H1 (cell line): ENCODE results near the gene TINAGL1. TPM values are rescaled to one million over a fixed set of nuclear protein-coding genes. Genes with fewer than 3 reads are reported as not detected.

Experiments used
- CTCF ChIA-PET: fragments of 300-600 bp; sonication (Branson Sonifier 250); formaldehyde crosslinking; loops from one replicate; lab custom pipeline; 2021; ENCODE audit not compliant: partially characterized antibody; lab: Charles Lee
- POLR2A ChIA-PET: fragments of 300-600 bp; sonication (Branson Sonifier 250); formaldehyde crosslinking; loops from one replicate; lab custom pipeline; 2021; ENCODE audit warnings: inconsistent platforms; ENCODE audit not compliant: partially characterized antibody; lab: Charles Lee
- DNase-seq, 2 experiments: peaks; one replicate each; pipeline versions ENCODE4 v3.0.0 to v3.0.0-alpha.2; 2010 to 2022; ENCODE audit warnings: low spot score in 2 of 2, low read depth in 1 of 2, mixed read lengths in 1 of 2
- FAIRE-seq: peaks from 2 replicates; lab custom pipeline; 2011; peaks lifted over from hg19 to GRCh38; lab: Jason Lieb, UNC
- H2AFZ ChIP-seq: 2 replicates; pipeline ENCODE4 v1.8.1; 2012; ENCODE audit warnings: low read length, inconsistent platforms
- H2AK5ac ChIP-seq: 2 replicates; pipeline ENCODE4 v1.6.1; 2013; ENCODE audit warnings: low read depth, low read length
- H2BK120ac ChIP-seq: replicated peaks from 2 replicates; pipeline ENCODE3; 2013; ENCODE audit warnings: low read depth, low read length, inconsistent platforms
- H2BK12ac ChIP-seq: 2 replicates; pipeline ENCODE4 v1.6.1; 2013; ENCODE audit warnings: low read depth, low read length
- H2BK15ac ChIP-seq: 2 replicates; pipeline ENCODE4 v1.6.1; 2013; ENCODE audit warnings: low read length
- H2BK20ac ChIP-seq: 2 replicates; pipeline ENCODE4 v1.6.1; 2013; ENCODE audit warnings: low read length
- H2BK5ac ChIP-seq: 2 replicates; pipeline ENCODE4 v1.6.1; 2013; ENCODE audit warnings: low read depth, low read length
- H3K14ac ChIP-seq: 2 replicates; pipeline ENCODE4 v1.6.1; 2013; ENCODE audit warnings: inconsistent platforms; ENCODE audit not compliant: insufficient read length
- H3K18ac ChIP-seq: 2 replicates; pipeline ENCODE4 v1.6.1; 2013; ENCODE audit warnings: low read length; ENCODE audit errors: extremely low read depth
- H3K23ac ChIP-seq: 2 replicates; pipeline ENCODE4 v1.6.1; 2013; ENCODE audit warnings: inconsistent platforms; ENCODE audit not compliant: insufficient read length
- H3K23me2 ChIP-seq: 2 replicates; pipeline ENCODE4 v1.6.1; 2013; ENCODE audit warnings: low read depth, low read length
- H3K27ac ChIP-seq: 2 replicates; pipeline ENCODE4 v1.6.1; 2011; ENCODE audit warnings: low read depth, low read length, inconsistent platforms
- H3K27me3 ChIP-seq, 4 experiments: replicated peaks in 1 of 4; 1 replicate in 1 of 4; 2 replicates in 3 of 4; pipeline versions ENCODE4 v1.6.1 to v1.8.1; 2011 to 2013; ENCODE audit warnings: low read length in 3 of 4, mild to moderate bottlenecking in 3 of 4, inconsistent platforms in 2 of 4, mixed read lengths in 2 of 4, moderate library complexity in 1 of 4; ENCODE audit not compliant: control insufficient read depth in 3 of 4, insufficient read depth in 3 of 4; ENCODE audit errors: extremely low read depth in 1 of 4
- H3K36me3 ChIP-seq, 4 experiments: 2 replicates each; pipeline versions ENCODE4 v1.6.1 to v1.8.1; 2011 to 2013; ENCODE audit warnings: mild to moderate bottlenecking in 4 of 4, low read length in 3 of 4, moderate library complexity in 2 of 4, control low read depth in 1 of 4, inconsistent platforms in 1 of 4; ENCODE audit not compliant: insufficient read depth in 4 of 4, control insufficient read depth in 2 of 4
- H3K4ac ChIP-seq: replicated peaks from 2 replicates; pipeline ENCODE3; 2013; ENCODE audit warnings: low read length, low read depth, mixed read lengths, inconsistent platforms; ENCODE audit not compliant: insufficient read length
- H3K4me1 ChIP-seq, 4 experiments: replicated peaks in 1 of 4; 1 replicate in 1 of 4; 2 replicates in 3 of 4; pipeline versions ENCODE4 v1.6.1 to v1.8.1; 2011 to 2013; ENCODE audit warnings: low read length in 3 of 4, inconsistent platforms in 2 of 4, mixed read lengths in 1 of 4; ENCODE audit not compliant: insufficient read depth in 4 of 4, control insufficient read depth in 3 of 4
- H3K4me2 ChIP-seq, 2 experiments: 2 replicates each; pipeline versions ENCODE4 v1.6.1 to v1.8.1; 2011 to 2013; ENCODE audit warnings: low read depth in 2 of 2, low read length in 2 of 2, control low read depth in 1 of 2, inconsistent platforms in 1 of 2, mild to moderate bottlenecking in 1 of 2; ENCODE audit not compliant: insufficient read depth in 1 of 2
- H3K4me3 ChIP-seq, 4 experiments: fragments of 200-600, 300-600 bp in 1 of 4; sonication (generic), shearing (Covaris generic), sonication (Bioruptor Twin) in 1 of 4; 2 replicates each; pipeline versions ENCODE4 v1.5.1 to v1.8.1; 2011 to 2016; ENCODE audit warnings: low read length in 4 of 4, low read depth in 3 of 4, control low read depth in 2 of 4, inconsistent platforms in 2 of 4, mild to moderate bottlenecking in 2 of 4, mixed read lengths in 1 of 4, moderate library complexity in 1 of 4; ENCODE audit not compliant: insufficient read depth in 2 of 4; ENCODE audit errors: extremely low read depth in 1 of 4
- H3K56ac ChIP-seq: replicated peaks from 2 replicates; pipeline ENCODE3; 2013; ENCODE audit warnings: low read depth, mild to moderate bottlenecking, mixed read lengths, low read length, inconsistent platforms; ENCODE audit not compliant: insufficient read length
- H3K79me1 ChIP-seq: 2 replicates; pipeline ENCODE4 v1.6.1; 2013; ENCODE audit warnings: low read depth, low read length, control low read depth
- H3K79me2 ChIP-seq, 2 experiments: 2 replicates each; pipeline versions ENCODE4 v1.6.1 to v1.8.1; 2012 to 2013; ENCODE audit warnings: low read length in 2 of 2, mild to moderate bottlenecking in 2 of 2, inconsistent platforms in 1 of 2; ENCODE audit not compliant: insufficient read depth in 2 of 2, control insufficient read depth in 1 of 2
- H3K9ac ChIP-seq, 4 experiments: replicated peaks in 1 of 4; 1 replicate in 1 of 4; 2 replicates in 3 of 4; pipeline versions ENCODE4 v1.6.1 to v1.8.1; 2011 to 2013; ENCODE audit warnings: low read depth in 3 of 4, low read length in 3 of 4, control low read depth in 2 of 4, mild to moderate bottlenecking in 2 of 4, moderate library complexity in 2 of 4, inconsistent platforms in 1 of 4; ENCODE audit errors: extremely low read depth in 1 of 4
- H3K9me3 ChIP-seq, 2 experiments: 2 replicates each; pipeline versions ENCODE4 v1.6.1 to v1.8.1; 2012 to 2013; ENCODE audit warnings: mild to moderate bottlenecking in 2 of 2, moderate library complexity in 2 of 2, control low read depth in 1 of 2, inconsistent platforms in 1 of 2, low read depth in 1 of 2, low read length in 1 of 2, mixed read lengths in 1 of 2; ENCODE audit not compliant: insufficient read depth in 2 of 2
- H4K20me1 ChIP-seq, 2 experiments: replicated peaks in 1 of 2; 2 replicates each; pipeline versions ENCODE3 to v1.8.1; 2011 to 2013; ENCODE audit warnings: inconsistent platforms in 2 of 2, low read length in 2 of 2, mild to moderate bottlenecking in 1 of 2; ENCODE audit not compliant: insufficient read depth in 2 of 2, control insufficient read depth in 1 of 2
- H4K5ac ChIP-seq: 2 replicates; pipeline ENCODE4 v1.6.1; 2013; ENCODE audit warnings: low read length, low read depth, mixed read lengths, inconsistent platforms; ENCODE audit not compliant: insufficient read length
- H4K8ac ChIP-seq: 2 replicates; pipeline ENCODE4 v1.8.0; 2013; ENCODE audit warnings: mild to moderate bottlenecking, moderate library complexity, low read length, inconsistent platforms; ENCODE audit not compliant: insufficient read depth; ENCODE audit errors: extremely low read depth
- H4K91ac ChIP-seq: replicated peaks from 2 replicates; pipeline ENCODE3; 2013; ENCODE audit warnings: low read length, mixed read lengths, inconsistent platforms; ENCODE audit not compliant: insufficient read length
- BCL11A ChIP-seq, 2 experiments: IDR thresholded peaks; one replicate each; pipeline ENCODE4 v1.6.1; 2011; ENCODE audit warnings: low read depth in 2 of 2, low read length in 2 of 2, mild to moderate bottlenecking in 2 of 2
- CBX5 ChIP-seq: fragments of 300-800, 300-1000 bp; sonication (generic); IDR thresholded peaks from 2 replicates; pipeline ENCODE4 v1.7.1; 2016; ENCODE audit warnings: antibody characterized with exemption, low read length, low read depth
- E2F6 ChIP-seq: IDR thresholded peaks from 2 replicates; pipeline ENCODE4 v1.6.1; 2012; ENCODE audit warnings: inconsistent platforms
- GTF2F1 ChIP-seq: IDR thresholded peaks from 2 replicates; pipeline ENCODE4 v1.6.1; 2012; ENCODE audit warnings: low read depth, low read length, improper control_type of control experiment, borderline replicate concordance
- KDM4A ChIP-seq: IDR thresholded peaks from one replicate; pipeline ENCODE4 v1.7.1; 2012; ENCODE audit warnings: low read depth, mild to moderate bottlenecking, moderate library complexity, low read length, inconsistent platforms; ENCODE audit not compliant: severe bottlenecking
- NANOG ChIP-seq: IDR thresholded peaks from 2 replicates; pipeline ENCODE4 v1.6.1; 2011; ENCODE audit warnings: low read length, low read depth, mild to moderate bottlenecking, inconsistent platforms; ENCODE audit not compliant: insufficient read depth, poor library complexity, severe bottlenecking
- PHF8 ChIP-seq: fragments of 200-600 bp; sonication (generic); conservative IDR thresholded peaks from 2 replicates; pipeline ENCODE4 v1.7.1; 2012; ENCODE audit warnings: low read depth, mild to moderate bottlenecking, inconsistent platforms, low read length, moderate library complexity
- RAD21 ChIP-seq, 2 experiments: IDR thresholded peaks in 1 of 2; conservative IDR thresholded peaks in 1 of 2; 2 replicates each; pipeline ENCODE4 v1.6.1; 2011; ENCODE audit warnings: low read depth in 2 of 2, low read length in 2 of 2, improper control_type of control experiment in 1 of 2, inconsistent platforms in 1 of 2, mild to moderate bottlenecking in 1 of 2, moderate library complexity in 1 of 2
- RBBP5 ChIP-seq: IDR thresholded peaks from 2 replicates; pipeline ENCODE4 v1.7.1; 2012; ENCODE audit warnings: low read depth, mild to moderate bottlenecking, inconsistent platforms, low read length, moderate library complexity, borderline replicate concordance
- RNF2 ChIP-seq: fragments of 200-900, 300-1000 bp; sonication (generic); IDR thresholded peaks from 2 replicates; pipeline ENCODE4 v1.7.1; 2016; ENCODE audit warnings: borderline replicate concordance, low read depth, mild to moderate bottlenecking, antibody characterized with exemption, low read length; ENCODE audit not compliant: poor library complexity, severe bottlenecking; ENCODE audit errors: missing control alignments
- SIX5 ChIP-seq: IDR thresholded peaks from 2 replicates; pipeline ENCODE4 v1.6.1; 2011; ENCODE audit warnings: mild to moderate bottlenecking, low read depth, low read length
- SP1 ChIP-seq: IDR thresholded peaks from 2 replicates; pipeline ENCODE4 v1.6.1; 2011; ENCODE audit warnings: low read depth, low read length
- TEAD4 ChIP-seq: IDR thresholded peaks from 2 replicates; pipeline ENCODE4 v1.6.1; 2012; ENCODE audit warnings: low read depth, low read length, inconsistent platforms, mixed read lengths
- polyA plus RNA-seq, 7 experiments: library from polyadenylated mRNA; depleted of rRNA in 3 of 7; stranded (reverse) in 5 of 7; unstranded in 2 of 7; fragments of >200 nt in 5 of 7; fragments of 200-250 nt in 2 of 7; gene quantifications; 1 replicate in 5 of 7; 2 replicates in 1 of 7; 4 replicates in 1 of 7; pipeline versions ENCODE4 v1.2.1 to v1.2.3, GENCODE V29; 2011 to 2013; ENCODE audit warnings: missing spikeins in 2 of 7, mixed read lengths in 2 of 7
- total RNA-seq: library from RNA; stranded (reverse); fragmentation: NEBNext Ultra II Directional; extraction: Animal tissue kit (Norgen Biotek cat#: 25700); gene quantifications from 2 replicates; pipeline ENCODE4 v1.2.1, GENCODE V29; 2021

Gene TINAGL1
- total and polyA plus RNA-seq, 2 of the 8 experiments (the other 6 are each of a cell fraction or from before 2014, with no cell fraction given) = 11.2 to 21.7 TPM

- no peaks in the 10 kb centered on the region for H3K79me2 ChIP-seq
- DNase-seq = no peak
- TF ChIP-seq PHF8 (no peak), E2F6 (no peak), RNF2 (no peak), GTF2F1 (no peak), RBBP5 (no peak), SIX5 (no peak), CBX5 (no peak), SP1 (no peak), RAD21 (IDR thresholded peaks at IDR 0.05 in 1 of 2, conservative IDR thresholded peaks at IDR 0.05 in 1 of 2; ENCODE audit: low read depth in 2 of 2, low read length in 2 of 2) (no peak), KDM4A (no peak), NANOG (no peak), BCL11A (IDR thresholded peaks at IDR 0.05; ENCODE audit: low read depth in 2 of 2, low read length in 2 of 2) (no peak), TEAD4 (no peak)
Observed at GRCh38 chr1:31592132-31592531, 15.8 kb downstream of the TINAGL1 start.

More at GRCh38 chr1:31592132-31592531, 15.8 kb downstream of the TINAGL1 start:
- Histone ChIP-seq H4K20me1 (no peaks in the 10 kb centered on the region), H3K36me3 (no peaks in the 10 kb centered on the region), H2BK120ac (no peak overlapping the region), H3K14ac (no peak overlapping the region), H3K9me3 (no peaks in the 10 kb centered on the region), H3K4ac (no peak overlapping the region), H2BK5ac (no peak overlapping the region), H4K91ac (no peak overlapping the region), H4K8ac (no peak overlapping the region), H2AK5ac (no peak overlapping the region), H3K27ac (no peak overlapping the region), H3K79me1 (no peaks in the 10 kb centered on the region), H2BK20ac (peak overlapping the region; percentile 62; the same call in 1 of the 2 replicates), H3K4me3 (no peak overlapping the region), H3K4me2 (no peak overlapping the region), H3K56ac (no peak overlapping the region), H3K4me1 (peaks cover 2 to 9% (median 6%) of the 10 kb centered on the region in 4 experiments; a peak in 6 of 7 replicates), H2AFZ (no peak overlapping the region), H3K23me2 (no peaks in the 10 kb centered on the region; the same call in 1 of the 2 replicates), H2BK12ac (no peak overlapping the region), H4K5ac (no peak overlapping the region), H3K23ac (no peak overlapping the region), H3K18ac (no peak overlapping the region), H3K9ac (no peak overlapping the region), H2BK15ac (no peak overlapping the region), H3K27me3 (peaks cover 0 to 12% (median 5%) of the 10 kb centered on the region in 4 experiments; a peak in 4 of 7 replicates)
- ChIA-PET POLR2A (interaction anchor here (1.1 to 1.9 kb wide), 2 partner anchors 27 to 43 kb away, joined by 3 to 7 read pairs; no protein-coding TSS in a partner anchor), CTCF (interaction anchor here (1.0 to 3.9 kb wide), 14 partner anchors 10 to 172 kb away, joined by 3 to 62 read pairs (median 6); partner anchors contain the start of gene TINAGL1)
- FAIRE-seq = no peak
